Transverse colon (tissue), 4 donors: Measurements from ENCODE around the gene SCARF1.

Experiments used
- POLR2AphosphoS5 ChIP-seq, 3 donors: sonication (generic); formaldehyde crosslinking; IDR thresholded peaks; one replicate each; pipeline ENCODE4 v1.6.1; 2016; ENCODE audit warnings: antibody characterized with exemption in 3 of 3
- TF ChIP-seq, protein P1 (sequence below), 5 experiments: fragments of 200-600 bp in 3 of 5; fragments of 450-650 bp in 2 of 5; sonication (generic) in 3 of 5; IDR thresholded peaks; 1 replicate in 2 of 5; 2 replicates in 3 of 5; pipeline ENCODE4 v1.5.1; 2016 to 2017; ENCODE audit warnings: antibody characterized with exemption in 5 of 5, inconsistent platforms in 3 of 5, mild to moderate bottlenecking in 2 of 5, moderate library complexity in 1 of 5

DNA sequence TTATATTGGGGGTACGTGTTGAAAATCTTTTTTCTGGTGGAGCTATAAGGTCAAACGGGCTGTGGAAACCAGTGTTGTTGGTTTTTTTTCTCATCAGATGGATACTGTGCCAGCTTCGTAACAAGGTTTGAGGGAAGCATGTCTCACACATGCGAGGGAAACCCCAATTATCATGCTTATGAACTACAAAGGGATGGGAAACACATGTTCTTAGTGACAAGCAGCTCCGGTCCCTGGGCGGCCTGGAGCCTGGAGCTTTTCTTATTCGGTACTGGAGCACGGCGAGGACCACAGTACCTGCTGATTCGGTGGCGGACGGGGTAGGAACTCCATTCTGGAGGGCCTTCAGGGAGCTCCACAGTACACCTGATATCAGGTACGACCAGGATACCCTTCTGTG is 29.4 kb downstream of the SCARF1 start:
- TF ChIP-seq, protein P1, sequence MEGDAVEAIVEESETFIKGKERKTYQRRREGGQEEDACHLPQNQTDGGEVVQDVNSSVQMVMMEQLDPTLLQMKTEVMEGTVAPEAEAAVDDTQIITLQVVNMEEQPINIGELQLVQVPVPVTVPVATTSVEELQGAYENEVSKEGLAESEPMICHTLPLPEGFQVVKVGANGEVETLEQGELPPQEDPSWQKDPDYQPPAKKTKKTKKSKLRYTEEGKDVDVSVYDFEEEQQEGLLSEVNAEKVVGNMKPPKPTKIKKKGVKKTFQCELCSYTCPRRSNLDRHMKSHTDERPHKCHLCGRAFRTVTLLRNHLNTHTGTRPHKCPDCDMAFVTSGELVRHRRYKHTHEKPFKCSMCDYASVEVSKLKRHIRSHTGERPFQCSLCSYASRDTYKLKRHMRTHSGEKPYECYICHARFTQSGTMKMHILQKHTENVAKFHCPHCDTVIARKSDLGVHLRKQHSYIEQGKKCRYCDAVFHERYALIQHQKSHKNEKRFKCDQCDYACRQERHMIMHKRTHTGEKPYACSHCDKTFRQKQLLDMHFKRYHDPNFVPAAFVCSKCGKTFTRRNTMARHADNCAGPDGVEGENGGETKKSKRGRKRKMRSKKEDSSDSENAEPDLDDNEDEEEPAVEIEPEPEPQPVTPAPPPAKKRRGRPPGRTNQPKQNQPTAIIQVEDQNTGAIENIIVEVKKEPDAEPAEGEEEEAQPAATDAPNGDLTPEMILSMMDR (IDR thresholded peaks at IDR 0.05): no peak
- TF ChIP-seq POLR2AphosphoS5 (IDR thresholded peaks at IDR 0.05): no peak
